ENCODE measurements around the gene TEKT5.

- TF ChIP-seq, protein P1, sequence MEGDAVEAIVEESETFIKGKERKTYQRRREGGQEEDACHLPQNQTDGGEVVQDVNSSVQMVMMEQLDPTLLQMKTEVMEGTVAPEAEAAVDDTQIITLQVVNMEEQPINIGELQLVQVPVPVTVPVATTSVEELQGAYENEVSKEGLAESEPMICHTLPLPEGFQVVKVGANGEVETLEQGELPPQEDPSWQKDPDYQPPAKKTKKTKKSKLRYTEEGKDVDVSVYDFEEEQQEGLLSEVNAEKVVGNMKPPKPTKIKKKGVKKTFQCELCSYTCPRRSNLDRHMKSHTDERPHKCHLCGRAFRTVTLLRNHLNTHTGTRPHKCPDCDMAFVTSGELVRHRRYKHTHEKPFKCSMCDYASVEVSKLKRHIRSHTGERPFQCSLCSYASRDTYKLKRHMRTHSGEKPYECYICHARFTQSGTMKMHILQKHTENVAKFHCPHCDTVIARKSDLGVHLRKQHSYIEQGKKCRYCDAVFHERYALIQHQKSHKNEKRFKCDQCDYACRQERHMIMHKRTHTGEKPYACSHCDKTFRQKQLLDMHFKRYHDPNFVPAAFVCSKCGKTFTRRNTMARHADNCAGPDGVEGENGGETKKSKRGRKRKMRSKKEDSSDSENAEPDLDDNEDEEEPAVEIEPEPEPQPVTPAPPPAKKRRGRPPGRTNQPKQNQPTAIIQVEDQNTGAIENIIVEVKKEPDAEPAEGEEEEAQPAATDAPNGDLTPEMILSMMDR (IDR thresholded peaks at IDR 0.05): no peak
- TF ChIP-seq POLR2A (IDR thresholded peaks at IDR 0.05): no peak
These were observed 96.6 kb downstream of the TEKT5 start for GRCh38 chr16:10598157-10598556.

Measured in body of pancreas (tissue), 4 donors.